Heart left ventricle (tissue), 16 donors: ENCODE data around the gene PIAS4. TPM values are rescaled to one million over a fixed set of nuclear protein-coding genes. Genes with fewer than 3 reads are reported as not detected.

ENCODE experiments used
- ATAC-seq, 4 donors: fragments of 200-7000 bp; cut with Tn5 transposase; one replicate each; pipeline ENCODE4 v1.9.1; 2020 to 2022; ENCODE audit warnings: moderate library complexity in 4 of 4, mild to moderate bottlenecking in 3 of 4, moderate number of reproducible peaks in 1 of 4
- DNase-seq, 5 donors: peaks; one replicate each; pipeline ENCODE4 v3.0.0-alpha.2; 2020
- H3K27ac ChIP-seq, 12 donors: fragments of 200-600 bp; sonication (generic) in 4 of 12; one replicate each; pipeline versions ENCODE4 v1.5.0 to v1.8.0; 2016 to 2022; ENCODE audit warnings: mild to moderate bottlenecking in 2 of 12
- H3K27me3 ChIP-seq, 9 donors: fragments of 200-600 bp; sonication (generic) in 2 of 9; one replicate each; pipeline versions ENCODE4 v1.5.1 to v1.8.0; 2016 to 2022; ENCODE audit warnings: mild to moderate bottlenecking in 3 of 9
- H3K36me3 ChIP-seq, 9 donors: fragments of 200-600 bp; sonication (generic) in 2 of 9; one replicate each; pipeline versions ENCODE4 v1.5.0 to v1.8.0; 2018 to 2022; ENCODE audit warnings: mild to moderate bottlenecking in 2 of 9
- H3K4me1 ChIP-seq, 12 donors: fragments of 200-600 bp; sonication (generic) in 4 of 12; one replicate each; pipeline versions ENCODE4 v1.5.0 to v1.8.0; 2016 to 2022; ENCODE audit warnings: mild to moderate bottlenecking in 3 of 12
- H3K4me3 ChIP-seq, 12 donors: fragments of 200-600 bp; sonication (generic) in 4 of 12; one replicate each; pipeline versions ENCODE4 v1.5.0 to v1.8.0; 2017 to 2022; ENCODE audit warnings: mild to moderate bottlenecking in 9 of 12, moderate library complexity in 4 of 12
- H3K9me3 ChIP-seq, 12 donors: fragments of 200-600 bp; sonication (generic) in 4 of 12; one replicate each; pipeline versions ENCODE4 v1.5.0 to v1.8.0; 2016 to 2022; ENCODE audit warnings: mild to moderate bottlenecking in 1 of 12
- CTCF ChIP-seq, 12 donors: fragments of 200-600 bp; sonication (generic) in 4 of 12; IDR thresholded peaks; one replicate each; pipeline versions ENCODE4 v1.5.0 to v1.8.0; 2018 to 2022; ENCODE audit warnings: antibody characterized with exemption in 12 of 12, mild to moderate bottlenecking in 5 of 12
- POLR2A ChIP-seq, 2 donors: fragments of 450-650 bp; IDR thresholded peaks; one replicate each; pipeline ENCODE4 v1.6.1; 2017; ENCODE audit warnings: antibody characterized with exemption in 2 of 2, mild to moderate bottlenecking in 2 of 2, moderate library complexity in 2 of 2
- WGBS, 4 donors: extraction: QIAGEN DNeasy Blood & Tissue Kit in 2 of 4; methylation state at CpG; one replicate each; pipeline versions ENCODE4 v1.1.5 to v1.1.7; 2013 to 2018; 5-methylcytosine and 5-hydroxymethylcytosine counted together
- intact Hi-C, 10 donors: fragments of 100-400 bp; cut with DNase I; formaldehyde crosslinking; loops; one replicate each; pipeline versions ENCODE4 v1.11.1 to v1.14.2; 2022
- polyA plus RNA-seq, 2 donors: library from polyadenylated mRNA; stranded (reverse); fragments of 200-250 nt; gene quantifications; one replicate each; pipeline ENCODE4 v1.2.3, GENCODE V29; 2013
- total RNA-seq, 9 donors: library from RNA; depleted of rRNA in 2 of 9; stranded (reverse); fragments of >200 nt in 2 of 9; fragmentation: NEBNext Ultra II Directional in 3 of 9; extraction: Animal tissue kit (Norgen Biotek cat#: 25700) in 3 of 9; gene quantifications; one replicate each; pipeline versions ENCODE4 v1.1.0 to v1.2.4, GENCODE V29; 2016 to 2023
- donor health status: ischemic (EF 13 %, LVEDD 7.1; RV severe dilation, severe dysfunction).
- donor health status: healthy with polysubstance abuse.
- donor health status: DM: no; HTN: yes; CAD: no.
- donor health status: DM: no; HTN: no; CAD: no.
- donor health status: ischemic (EF 25% LVEDD 6.9; RV normal size, moderate dysfunction).
- donor health status: ischemic (EF 25% LVEDD 5.7; RV mildly dilated, moderate dysfunction).
- donor health status: healthy.
- donor health status: DM: yes; HTN: yes; CAD: no.
- donor health status: ischemic (EF 35%, LVEDD 5.7; RV mildly dilated, moderate dysfunction).
- donor health status: nonischemic (EF 11% LVEDD 7.7; RV severe dilation, severe dysfunction).
- donor health status: DM: yes; HTN: yes; CAD: no.
- donor health status: PGD.
- donor health status: ischemic (EF 29% LVEDD 5.4; RV normal size, mild dysfunction).
- donor health status: nonischemic (EF 23%, LVEDD 6.1; RV moderate dilation, normal function).

The PIAS4 gene
- total and polyA plus RNA-seq, 11 donors, result 12.3 to 19.1 (median 15.3) TPM

- Histone ChIP-seq H3K27ac (peak overlapping the region; percentile 87 to 99 (median 98)), H3K27me3 (no peaks in the 10 kb centered on the region), H3K36me3 (peaks cover 0 to 20% (median 3%) of the 10 kb centered on the region in 9 donors), H3K4me3 (peak overlapping the region in 11 of 12 donors; percentile 3 to 84 (median 52)), H3K9me3 (no peaks in the 10 kb centered on the region), H3K4me1 (peaks cover 21 to 83% (median 66%) of the 10 kb centered on the region in 12 donors)
- WGBS, 4 donors, result 40 to 70% (median 64%) methylated on average over 10 to 42 of the region's 42 CpGs
- peak in 3 of 4 donors; percentile 21 to 48 (median 27) for ATAC-seq
- TF ChIP-seq POLR2A (IDR thresholded peaks at IDR 0.05), result no peak
- no peak for TF ChIP-seq CTCF (IDR thresholded peaks at IDR 0.05)
- DNase-seq, result peak; percentile 69 to 86 (median 85)
- intact Hi-C loops, result loop anchor here in 6 of 10 donors (5.0 kb wide), 3 partner anchors 38 to 53 kb away; partner anchors contain the start of gene PIAS4 (in 3 of the 6)
Measured at GRCh38 chr19:4059891-4060620, 52.5 kb downstream of the PIAS4 start.

DNA sequence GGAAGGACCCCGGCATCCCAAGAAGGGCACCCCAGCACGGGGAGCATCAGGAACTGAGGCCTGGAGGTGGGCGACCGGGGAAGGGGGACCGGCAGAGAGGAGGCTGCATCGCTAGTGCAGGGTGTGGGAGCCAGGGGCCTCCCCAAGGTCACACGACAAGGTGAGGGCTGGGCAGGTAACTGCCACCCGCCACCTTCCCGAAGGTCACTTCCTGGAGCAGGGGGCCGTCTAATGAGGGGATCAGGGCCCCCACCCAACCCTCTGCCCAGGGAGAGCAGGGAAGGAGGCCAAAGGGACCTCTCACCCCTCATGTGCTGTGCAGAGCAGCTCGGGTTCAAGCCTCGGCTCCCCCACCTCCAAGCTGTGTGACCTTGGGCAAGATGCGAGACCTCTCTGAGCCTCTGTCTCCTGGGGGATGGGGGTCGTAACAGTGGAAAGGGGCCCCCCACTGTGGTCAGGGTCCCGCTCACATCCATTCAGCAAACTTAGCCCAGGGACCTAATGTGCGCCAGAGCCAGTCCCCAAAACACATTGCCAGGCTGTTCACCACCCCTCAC, 53.2 kb downstream of the PIAS4 start:
- intact Hi-C loops, result loop anchor here in 4 of 10 donors (5.0 kb wide), 2 partner anchors 43 to 53 kb away; partner anchors contain the start of gene PIAS4 (in 3 of the 4)
- no peak for ATAC-seq
- H3K27me3 ChIP-seq, result no peaks in the 10 kb centered on the region
- TF ChIP-seq POLR2A (IDR thresholded peaks at IDR 0.05) (no peak), CTCF (IDR thresholded peaks at IDR 0.05) (no peak)
- H3K4me3 ChIP-seq, result peak overlapping the region in 11 of 12 donors; percentile 23 to 84 (median 52)
- H3K36me3 ChIP-seq, result peaks cover 0 to 16% (median 0%) of the 10 kb centered on the region in 9 donors
- peak in 1 of 5 donors; percentile 30 for DNase-seq
- H3K9me3 ChIP-seq, result no peaks in the 10 kb centered on the region
- H3K4me1 ChIP-seq, result peaks cover 21 to 83% (median 66%) of the 10 kb centered on the region in 12 donors
- 66 to 80% (median 73%) methylated on average over 8 to 16 of the region's 16 CpGs for WGBS, 4 donors
- H3K27ac ChIP-seq, result peak overlapping the region; percentile 87 to 99 (median 98)

- H3K4me3 ChIP-seq, result peak overlapping the region in 11 of 12 donors; percentile 23 to 84 (median 52)
- H3K27me3 ChIP-seq, result no peaks in the 10 kb centered on the region
- peak; percentile 69 to 89 (median 84) for DNase-seq
- peaks cover 21 to 82% (median 66%) of the 10 kb centered on the region in 12 donors for H3K4me1 ChIP-seq
- peak overlapping the region; percentile 87 to 99 (median 98) for H3K27ac ChIP-seq
- peak in 3 of 4 donors; percentile 4 to 28 (median 20) for ATAC-seq
- intact Hi-C loops, result loop anchor here in 4 of 10 donors (5.0 kb wide), 2 partner anchors 44 to 54 kb away; partner anchors contain the start of gene PIAS4 (in 3 of the 4)
- H3K9me3 ChIP-seq, result no peaks in the 10 kb centered on the region
- peaks cover 0 to 11% (median 0%) of the 10 kb centered on the region in 9 donors for H3K36me3 ChIP-seq
- WGBS, 4 donors, result 10 to 30% (median 13%) methylated on average over 6 to 23 of the region's 23 CpGs
- TF ChIP-seq CTCF (IDR thresholded peaks at IDR 0.05) (no peak), POLR2A (IDR thresholded peaks at IDR 0.05) (no peak)
Measured at GRCh38 chr19:4061178-4061682, 53.7 kb downstream of the PIAS4 start.
